T-helper 2 cell treated with Interferon-gamma antibody and Interleukin-4, amounts not matched to agents 5 μg/mL and 100 μg/mL, for 36 hours (primary cell): Measurements from ENCODE around the gene CTTNBP2.

Experiments used
- DNase-seq: peaks from one replicate; pipeline ENCODE4 v3.0.0; 2021; ENCODE audit warnings: low spot score
- H3K27ac Mint-ChIP-seq: one replicate; pipeline ENCODE4 v1.8.0; 2021; ENCODE audit warnings: mild to moderate bottlenecking, mixed read lengths
- H3K27me3 Mint-ChIP-seq: one replicate; pipeline ENCODE4 v1.8.0; 2021; ENCODE audit warnings: low read depth, mixed read lengths
- H3K36me3 Mint-ChIP-seq: one replicate; pipeline ENCODE4 v1.8.0; 2021; ENCODE audit warnings: low read depth, mixed read lengths
- H3K4me1 Mint-ChIP-seq: one replicate; pipeline ENCODE4 v1.8.0; 2021; ENCODE audit warnings: low read depth, mixed read lengths
- H3K4me3 Mint-ChIP-seq: one replicate; pipeline ENCODE4 v1.8.0; 2022; ENCODE audit warnings: mild to moderate bottlenecking, moderate library complexity, mixed read lengths
- H3K9me3 Mint-ChIP-seq: one replicate; pipeline ENCODE4 v1.8.0; 2021; ENCODE audit warnings: mixed read lengths

Gene CTTNBP2

DNA sequence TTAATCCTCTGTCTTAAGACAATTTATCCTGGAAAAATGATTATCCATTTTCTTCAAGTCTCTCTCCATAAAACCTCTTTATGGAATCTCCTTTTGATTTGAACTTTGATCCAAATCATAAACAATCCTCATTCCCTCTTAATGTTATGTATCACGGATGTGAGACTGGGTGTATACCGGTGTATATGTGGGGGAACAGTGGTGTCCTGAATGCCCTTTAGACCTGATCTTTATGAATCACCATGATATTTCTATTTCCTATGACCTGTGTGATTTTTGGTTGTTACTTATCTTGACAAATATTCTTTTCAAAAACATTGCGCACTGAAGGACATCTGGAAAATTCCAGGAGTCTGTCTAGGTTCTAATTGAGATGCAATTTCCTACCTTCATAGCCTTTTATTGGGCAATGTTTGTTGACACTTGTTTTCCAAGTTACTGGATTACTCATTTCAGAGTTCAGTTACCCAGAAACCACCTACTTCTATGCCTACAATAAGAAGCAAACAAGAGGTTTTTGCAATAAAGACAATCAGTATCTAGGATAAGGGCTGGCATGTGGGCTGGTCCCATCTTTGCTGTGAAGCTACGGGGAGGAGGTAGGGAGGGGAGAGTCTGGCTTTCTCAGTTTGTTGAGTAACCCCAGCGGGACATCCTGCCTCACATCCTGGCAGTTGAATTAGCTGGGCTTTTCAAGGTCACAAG is 190.4 kb downstream of the CTTNBP2 start:
- H3K36me3 Mint-ChIP-seq = no peaks in the 10 kb centered on the region
- H3K9me3 Mint-ChIP-seq = no peaks in the 10 kb centered on the region
- no peaks in the 10 kb centered on the region for H3K27me3 Mint-ChIP-seq
- no peak overlapping the region for H3K27ac Mint-ChIP-seq
- no peaks in the 10 kb centered on the region for H3K4me1 Mint-ChIP-seq
- DNase-seq = no peak
- no peak overlapping the region for H3K4me3 Mint-ChIP-seq

GRCh38 chr7:117679120-117679519 is 194.1 kb downstream of the CTTNBP2 start:
- H3K9me3 Mint-ChIP-seq = no peaks in the 10 kb centered on the region
- H3K27ac Mint-ChIP-seq = no peak overlapping the region
- H3K4me3 Mint-ChIP-seq = no peak overlapping the region
- H3K27me3 Mint-ChIP-seq = no peaks in the 10 kb centered on the region
- no peaks in the 10 kb centered on the region for H3K36me3 Mint-ChIP-seq
- no peak for DNase-seq
- H3K4me1 Mint-ChIP-seq = no peaks in the 10 kb centered on the region

- Mint-ChIP-seq H3K4me3 (no peak overlapping the region), H3K4me1 (no peaks in the 10 kb centered on the region), H3K9me3 (no peaks in the 10 kb centered on the region), H3K36me3 (no peaks in the 10 kb centered on the region), H3K27me3 (no peaks in the 10 kb centered on the region), H3K27ac (no peak overlapping the region)
- no peak for DNase-seq
These were observed 197.5 kb downstream of the CTTNBP2 start for GRCh38 chr7:117675497-117676435.

DNA sequence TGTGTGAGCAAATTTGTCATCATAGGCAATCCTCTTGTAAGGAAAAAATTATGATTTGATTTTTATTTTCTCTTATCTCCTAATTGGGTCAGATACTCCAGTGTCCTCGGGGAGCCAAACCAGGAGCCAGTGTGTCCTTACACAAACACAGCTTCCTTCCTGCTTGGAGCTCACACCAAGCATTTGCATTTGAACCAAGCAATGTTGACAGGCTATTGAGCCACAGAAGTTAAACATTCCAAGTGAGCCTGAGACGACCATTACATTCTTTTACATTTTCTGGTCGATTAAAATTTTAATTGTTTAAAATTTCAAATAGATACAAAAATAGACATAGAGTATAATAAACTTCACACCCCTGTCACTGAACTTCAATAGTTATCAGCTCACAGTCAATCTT is 198.6 kb downstream of the CTTNBP2 start:
- no peak for DNase-seq
- no peak overlapping the region for H3K4me3 Mint-ChIP-seq
- H3K27me3 Mint-ChIP-seq = no peaks in the 10 kb centered on the region
- no peak overlapping the region for H3K27ac Mint-ChIP-seq
- no peaks in the 10 kb centered on the region for H3K36me3 Mint-ChIP-seq
- no peaks in the 10 kb centered on the region for H3K9me3 Mint-ChIP-seq
- H3K4me1 Mint-ChIP-seq = no peaks in the 10 kb centered on the region

DNA sequence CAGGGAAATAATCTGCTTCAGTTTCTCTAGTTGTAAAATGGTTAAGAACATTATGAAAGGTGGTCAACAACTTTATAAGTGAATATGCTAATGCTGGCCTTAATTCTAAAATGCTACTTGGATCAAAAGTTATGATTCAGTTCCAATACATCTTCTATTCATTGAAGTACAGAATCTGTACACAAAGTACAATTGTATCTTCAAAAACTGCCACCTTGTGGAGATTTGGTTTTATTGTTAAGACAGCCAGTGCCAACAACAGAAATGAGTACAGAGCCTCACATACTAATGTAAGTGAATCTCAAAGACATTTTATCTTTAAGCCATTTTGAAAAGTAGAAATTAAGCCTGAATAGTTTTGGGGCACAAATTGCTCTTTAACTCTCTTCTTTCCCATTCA is 199.4 kb downstream of the CTTNBP2 start:
- Mint-ChIP-seq H3K4me3 (no peak overlapping the region), H3K4me1 (no peaks in the 10 kb centered on the region), H3K27ac (no peak overlapping the region), H3K36me3 (no peaks in the 10 kb centered on the region), H3K9me3 (no peaks in the 10 kb centered on the region), H3K27me3 (no peaks in the 10 kb centered on the region)
- DNase-seq = no peak

DNA sequence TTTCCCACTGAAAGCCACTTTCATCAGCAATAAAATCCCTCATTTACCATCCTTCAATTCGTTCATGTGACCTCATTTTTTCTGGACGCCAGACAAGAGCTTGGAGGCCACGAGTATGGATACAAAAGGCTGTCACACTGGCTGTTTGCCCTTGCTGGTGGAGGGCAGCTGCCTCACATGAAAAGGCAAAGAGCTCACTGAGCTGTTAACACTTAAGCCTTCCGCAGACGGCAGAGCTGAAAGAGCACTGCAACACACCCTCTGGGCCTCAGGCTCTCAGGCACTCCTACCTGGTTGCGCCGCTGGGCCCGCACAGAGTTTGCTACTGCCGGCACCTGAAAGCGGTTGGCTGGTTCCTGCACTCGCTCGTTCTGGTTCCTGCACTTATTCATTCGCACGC is 199.9 kb downstream of the CTTNBP2 start:
- no peak overlapping the region for H3K4me3 Mint-ChIP-seq
- H3K36me3 Mint-ChIP-seq = no peaks in the 10 kb centered on the region
- H3K4me1 Mint-ChIP-seq = no peaks in the 10 kb centered on the region
- H3K27me3 Mint-ChIP-seq = no peaks in the 10 kb centered on the region
- H3K9me3 Mint-ChIP-seq = no peaks in the 10 kb centered on the region
- H3K27ac Mint-ChIP-seq = no peak overlapping the region
- DNase-seq = no peak

DNA sequence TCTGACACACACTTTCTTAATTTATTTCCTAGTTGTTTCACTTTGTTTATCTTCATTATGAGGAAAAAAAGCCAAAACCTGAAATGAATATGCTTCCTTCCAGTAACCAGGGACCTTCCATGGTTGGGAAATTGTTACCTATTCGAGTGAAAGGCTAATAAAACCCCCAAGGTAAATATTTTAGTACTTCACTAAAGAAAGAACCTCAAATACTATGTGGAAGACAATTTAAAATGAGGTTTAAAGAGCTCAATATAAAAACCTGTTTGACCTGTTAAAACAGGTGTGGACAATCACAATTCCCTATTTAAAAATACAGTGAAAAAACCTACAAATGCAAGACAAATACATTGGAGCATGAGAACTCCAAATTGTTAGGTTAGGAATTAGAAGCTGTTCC is 200.8 kb downstream of the CTTNBP2 start:
- Mint-ChIP-seq H3K9me3 (no peaks in the 10 kb centered on the region), H3K4me3 (no peak overlapping the region), H3K36me3 (no peaks in the 10 kb centered on the region), H3K27me3 (no peaks in the 10 kb centered on the region), H3K27ac (no peak overlapping the region), H3K4me1 (no peaks in the 10 kb centered on the region)
- DNase-seq = no peak

DNA sequence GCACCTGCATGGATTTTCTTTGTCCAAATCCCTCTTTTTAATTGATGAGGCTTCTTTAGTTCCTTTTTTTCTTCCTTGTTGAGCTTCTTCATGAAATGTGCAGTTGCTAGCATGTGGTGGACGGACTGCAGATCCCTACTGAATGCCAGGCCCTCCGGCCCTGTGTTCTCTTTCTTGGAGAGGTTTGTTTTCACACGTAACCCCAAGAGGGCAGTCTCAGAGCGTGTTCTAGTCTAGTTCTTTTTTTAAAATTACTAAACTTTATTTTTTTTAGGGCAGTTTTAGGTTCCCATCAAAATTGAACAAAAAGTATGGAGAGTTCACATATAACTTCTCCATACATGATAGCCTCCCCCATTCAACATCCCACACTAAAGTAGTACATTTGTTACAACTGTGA is 203.4 kb downstream of the CTTNBP2 start:
- Mint-ChIP-seq H3K4me3 (no peak overlapping the region), H3K9me3 (no peaks in the 10 kb centered on the region), H3K27ac (no peak overlapping the region), H3K36me3 (no peaks in the 10 kb centered on the region), H3K4me1 (no peaks in the 10 kb centered on the region), H3K27me3 (no peaks in the 10 kb centered on the region)
- no peak for DNase-seq

DNA sequence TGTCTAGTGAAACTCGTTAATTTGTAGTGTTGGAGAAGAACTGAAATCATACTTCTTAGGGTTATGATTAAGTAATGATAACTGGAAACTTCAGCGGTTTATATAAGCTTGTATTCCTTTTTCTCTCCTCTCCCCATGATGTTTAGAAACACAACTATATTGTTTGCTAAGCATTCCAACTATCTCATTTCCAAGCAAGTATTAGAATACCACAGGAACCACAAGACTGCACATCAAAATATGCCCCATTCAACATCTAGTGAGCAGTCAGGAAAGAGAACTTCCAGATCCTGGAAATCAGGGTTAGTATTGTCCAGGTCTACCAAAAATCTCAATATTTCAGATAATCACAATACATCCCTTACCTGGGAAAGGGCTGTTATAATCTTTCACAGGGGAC is 205.8 kb downstream of the CTTNBP2 start:
- DNase-seq = no peak

DNA sequence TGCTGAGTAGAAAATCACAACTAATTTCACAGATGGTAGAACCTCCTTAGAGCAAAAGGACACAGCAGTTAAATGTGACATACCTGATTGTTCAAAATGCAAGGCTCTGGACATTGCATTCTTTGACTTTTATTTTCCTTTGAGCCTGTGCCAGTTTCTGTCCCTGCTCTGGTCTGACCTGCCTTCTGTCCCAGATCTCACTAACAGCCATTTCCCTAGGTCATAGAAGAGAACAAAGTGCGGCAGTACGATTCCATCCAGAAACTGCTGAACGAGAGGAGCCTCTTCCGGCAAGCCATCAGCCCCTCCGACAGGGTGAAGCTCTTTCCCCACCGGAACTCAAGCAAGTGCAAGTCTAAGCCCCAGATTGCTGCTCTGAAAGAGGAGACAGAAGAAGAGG is 206.6 kb downstream of the CTTNBP2 start:
- H3K27me3 Mint-ChIP-seq = no peaks in the 10 kb centered on the region
- H3K9me3 Mint-ChIP-seq = no peaks in the 10 kb centered on the region
- H3K36me3 Mint-ChIP-seq = no peaks in the 10 kb centered on the region
- DNase-seq = no peak
- H3K4me3 Mint-ChIP-seq = no peak overlapping the region
- H3K4me1 Mint-ChIP-seq = no peaks in the 10 kb centered on the region
- no peak overlapping the region for H3K27ac Mint-ChIP-seq

More for the DNA sequence above, 205.8 kb downstream of the CTTNBP2 start:
- no peaks in the 10 kb centered on the region for H3K27me3 Mint-ChIP-seq
- H3K4me3 Mint-ChIP-seq = no peak overlapping the region
- no peaks in the 10 kb centered on the region for H3K4me1 Mint-ChIP-seq
- no peaks in the 10 kb centered on the region for H3K9me3 Mint-ChIP-seq
- H3K36me3 Mint-ChIP-seq = no peaks in the 10 kb centered on the region
- no peak overlapping the region for H3K27ac Mint-ChIP-seq

- H3K4me3 Mint-ChIP-seq = no peak overlapping the region
- no peak for DNase-seq
- no peaks in the 10 kb centered on the region for H3K9me3 Mint-ChIP-seq
- H3K36me3 Mint-ChIP-seq = no peaks in the 10 kb centered on the region
- no peak overlapping the region for H3K27ac Mint-ChIP-seq
- no peaks in the 10 kb centered on the region for H3K27me3 Mint-ChIP-seq
- H3K4me1 Mint-ChIP-seq = no peaks in the 10 kb centered on the region
These were observed 207.2 kb downstream of the CTTNBP2 start for GRCh38 chr7:117666031-117666430.

DNA sequence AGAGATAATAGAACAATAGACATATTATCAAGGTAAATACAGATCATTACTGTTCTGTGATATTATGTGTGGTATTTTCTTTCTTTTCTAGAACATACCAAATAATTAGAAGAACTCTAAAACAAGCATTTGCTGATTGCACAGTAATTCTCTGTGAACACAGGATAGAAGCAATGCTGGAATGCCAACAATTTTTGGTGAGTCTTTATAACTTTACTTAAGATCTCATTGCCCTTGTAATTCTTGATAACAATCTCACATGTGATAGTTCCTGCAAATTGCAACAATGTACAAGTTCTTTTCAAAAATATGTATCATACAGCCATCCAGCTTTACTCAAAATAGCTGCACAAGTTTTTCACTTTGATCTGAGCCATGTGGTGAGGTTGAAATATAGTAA is 207.9 kb downstream of the CTTNBP2 start:
- H3K27ac Mint-ChIP-seq = no peak overlapping the region
- H3K27me3 Mint-ChIP-seq = no peaks in the 10 kb centered on the region
- no peaks in the 10 kb centered on the region for H3K36me3 Mint-ChIP-seq
- H3K4me1 Mint-ChIP-seq = no peaks in the 10 kb centered on the region
- no peak overlapping the region for H3K4me3 Mint-ChIP-seq
- DNase-seq = no peak
- H3K9me3 Mint-ChIP-seq = no peaks in the 10 kb centered on the region

GRCh38 chr7:117664047-117664446 is 209.2 kb downstream of the CTTNBP2 start:
- no peak overlapping the region for H3K4me3 Mint-ChIP-seq
- H3K9me3 Mint-ChIP-seq = no peaks in the 10 kb centered on the region
- no peak overlapping the region for H3K27ac Mint-ChIP-seq
- no peaks in the 10 kb centered on the region for H3K36me3 Mint-ChIP-seq
- no peak for DNase-seq
- H3K4me1 Mint-ChIP-seq = no peaks in the 10 kb centered on the region
- H3K27me3 Mint-ChIP-seq = no peaks in the 10 kb centered on the region

GRCh38 chr7:117661328-117661727 is 211.9 kb downstream of the CTTNBP2 start:
- no peak for DNase-seq
- Mint-ChIP-seq H3K9me3 (no peaks in the 10 kb centered on the region), H3K27me3 (no peaks in the 10 kb centered on the region), H3K36me3 (no peaks in the 10 kb centered on the region), H3K4me1 (no peaks in the 10 kb centered on the region), H3K27ac (no peak overlapping the region), H3K4me3 (no peak overlapping the region)
